ENCODE results near the gene TOR1B. TPM values are rescaled to one million over a fixed set of nuclear protein-coding genes. Genes with fewer than 3 reads are reported as not detected.

The TOR1B gene
- polyA plus RNA-seq, 1 donor from 2014 or later: 52.2 TPM

DNA sequence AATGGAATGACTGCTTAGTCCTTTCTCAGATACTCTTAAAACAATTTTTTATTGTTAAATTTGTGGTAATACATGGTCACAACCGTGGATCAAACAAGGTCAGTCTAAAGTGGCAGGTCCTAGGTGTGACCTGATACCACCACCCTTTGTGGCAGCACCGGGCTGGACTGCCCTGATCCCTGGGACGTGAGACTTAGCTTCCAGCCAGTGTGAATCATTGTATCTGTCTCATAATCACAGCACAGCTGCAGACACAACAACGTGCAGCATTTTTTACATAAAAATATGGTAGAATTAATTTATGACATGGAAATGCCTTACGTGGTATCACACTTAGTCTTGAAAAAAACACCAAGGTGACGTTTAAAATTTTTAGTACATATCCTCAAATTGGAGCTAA is 7.8 kb downstream of the TOR1B start:
- Histone ChIP-seq H3K36me3 (ENCODE audit: insufficient read depth, low read length) (peaks cover 4% of the 10 kb centered on the region), H2AFZ (ENCODE audit: low read depth, low read length) (no peak overlapping the region), H3K9ac (ENCODE audit: low read length) (no peak overlapping the region), H4K20me1 (ENCODE audit: insufficient read depth) (no peaks in the 10 kb centered on the region), H3K4me3 (ENCODE audit: low read length) (no peak overlapping the region), H3K9me3 (ENCODE audit: low read length) (no peaks in the 10 kb centered on the region), H3K27me3 (ENCODE audit: insufficient read depth, low read depth, low read length) (no peaks in the 10 kb centered on the region), H3K4me2 (ENCODE audit: low read length) (no peak overlapping the region), H3K27ac (ENCODE audit: low read length) (no peak overlapping the region), H3K79me2 (replicated peaks; ENCODE audit: insufficient read depth, low read length) (peaks cover 3% of the 10 kb centered on the region), H3F3A (ENCODE audit: insufficient read depth, low read length, poor library complexity, severe bottlenecking) (no peaks in the 10 kb centered on the region), H3K9me2 (ENCODE audit: insufficient read depth, low read length) (no peaks in the 10 kb centered on the region)
- no peak for TF ChIP-seq POLR2AphosphoS5 (IDR thresholded peaks at IDR 0.05)
- TF ChIP-seq RAD21 (conservative IDR thresholded peaks at IDR 0.05): no peak
- TF ChIP-seq TAF1 (IDR thresholded peaks at IDR 0.05; ENCODE audit: low read depth): no peak
- no peak for TF ChIP-seq EP300 (conservative IDR thresholded peaks at IDR 0.05; ENCODE audit: poor library complexity, severe bottlenecking)
- TF ChIP-seq, protein P1, sequence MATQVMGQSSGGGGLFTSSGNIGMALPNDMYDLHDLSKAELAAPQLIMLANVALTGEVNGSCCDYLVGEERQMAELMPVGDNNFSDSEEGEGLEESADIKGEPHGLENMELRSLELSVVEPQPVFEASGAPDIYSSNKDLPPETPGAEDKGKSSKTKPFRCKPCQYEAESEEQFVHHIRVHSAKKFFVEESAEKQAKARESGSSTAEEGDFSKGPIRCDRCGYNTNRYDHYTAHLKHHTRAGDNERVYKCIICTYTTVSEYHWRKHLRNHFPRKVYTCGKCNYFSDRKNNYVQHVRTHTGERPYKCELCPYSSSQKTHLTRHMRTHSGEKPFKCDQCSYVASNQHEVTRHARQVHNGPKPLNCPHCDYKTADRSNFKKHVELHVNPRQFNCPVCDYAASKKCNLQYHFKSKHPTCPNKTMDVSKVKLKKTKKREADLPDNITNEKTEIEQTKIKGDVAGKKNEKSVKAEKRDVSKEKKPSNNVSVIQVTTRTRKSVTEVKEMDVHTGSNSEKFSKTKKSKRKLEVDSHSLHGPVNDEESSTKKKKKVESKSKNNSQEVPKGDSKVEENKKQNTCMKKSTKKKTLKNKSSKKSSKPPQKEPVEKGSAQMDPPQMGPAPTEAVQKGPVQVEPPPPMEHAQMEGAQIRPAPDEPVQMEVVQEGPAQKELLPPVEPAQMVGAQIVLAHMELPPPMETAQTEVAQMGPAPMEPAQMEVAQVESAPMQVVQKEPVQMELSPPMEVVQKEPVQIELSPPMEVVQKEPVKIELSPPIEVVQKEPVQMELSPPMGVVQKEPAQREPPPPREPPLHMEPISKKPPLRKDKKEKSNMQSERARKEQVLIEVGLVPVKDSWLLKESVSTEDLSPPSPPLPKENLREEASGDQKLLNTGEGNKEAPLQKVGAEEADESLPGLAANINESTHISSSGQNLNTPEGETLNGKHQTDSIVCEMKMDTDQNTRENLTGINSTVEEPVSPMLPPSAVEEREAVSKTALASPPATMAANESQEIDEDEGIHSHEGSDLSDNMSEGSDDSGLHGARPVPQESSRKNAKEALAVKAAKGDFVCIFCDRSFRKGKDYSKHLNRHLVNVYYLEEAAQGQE (IDR thresholded peaks at IDR 0.05; ENCODE audit: borderline replicate concordance): no peak
- no peak for TF ChIP-seq SMC3 (conservative IDR thresholded peaks at IDR 0.05; ENCODE audit: poor library complexity)
- TF ChIP-seq EZH2 (IDR thresholded peaks at IDR 0.05; ENCODE audit: borderline replicate concordance, insufficient read depth, low read length, poor library complexity, severe bottlenecking): no peak
- TF ChIP-seq MXI1 (conservative IDR thresholded peaks at IDR 0.05; ENCODE audit: poor library complexity, severe bottlenecking): no peak
- TF ChIP-seq, protein P2, sequence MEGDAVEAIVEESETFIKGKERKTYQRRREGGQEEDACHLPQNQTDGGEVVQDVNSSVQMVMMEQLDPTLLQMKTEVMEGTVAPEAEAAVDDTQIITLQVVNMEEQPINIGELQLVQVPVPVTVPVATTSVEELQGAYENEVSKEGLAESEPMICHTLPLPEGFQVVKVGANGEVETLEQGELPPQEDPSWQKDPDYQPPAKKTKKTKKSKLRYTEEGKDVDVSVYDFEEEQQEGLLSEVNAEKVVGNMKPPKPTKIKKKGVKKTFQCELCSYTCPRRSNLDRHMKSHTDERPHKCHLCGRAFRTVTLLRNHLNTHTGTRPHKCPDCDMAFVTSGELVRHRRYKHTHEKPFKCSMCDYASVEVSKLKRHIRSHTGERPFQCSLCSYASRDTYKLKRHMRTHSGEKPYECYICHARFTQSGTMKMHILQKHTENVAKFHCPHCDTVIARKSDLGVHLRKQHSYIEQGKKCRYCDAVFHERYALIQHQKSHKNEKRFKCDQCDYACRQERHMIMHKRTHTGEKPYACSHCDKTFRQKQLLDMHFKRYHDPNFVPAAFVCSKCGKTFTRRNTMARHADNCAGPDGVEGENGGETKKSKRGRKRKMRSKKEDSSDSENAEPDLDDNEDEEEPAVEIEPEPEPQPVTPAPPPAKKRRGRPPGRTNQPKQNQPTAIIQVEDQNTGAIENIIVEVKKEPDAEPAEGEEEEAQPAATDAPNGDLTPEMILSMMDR (IDR thresholded peaks at IDR 0.05; ENCODE audit: poor library complexity, severe bottlenecking): no peak

DNA sequence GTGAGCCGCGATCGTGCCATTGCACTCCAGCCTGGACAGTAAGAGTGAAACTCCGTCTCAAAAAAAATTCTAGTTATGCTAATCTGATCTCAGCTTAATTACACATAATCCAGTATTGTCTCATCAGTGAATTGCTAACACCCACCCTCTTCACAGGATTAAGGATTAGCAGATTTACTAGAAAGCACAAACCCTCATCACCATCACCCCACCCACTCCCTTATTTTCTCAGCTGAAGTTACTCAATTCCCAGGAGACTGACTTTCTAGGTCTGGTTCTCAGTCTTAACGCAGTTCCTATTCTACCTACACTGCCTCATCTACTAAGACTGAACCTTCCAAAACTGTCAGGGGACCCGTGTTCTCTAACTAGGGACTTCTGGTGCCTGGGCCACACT is 9.0 kb downstream of the TOR1B start:
- Histone ChIP-seq H2AFZ (ENCODE audit: low read depth, low read length) (no peak overlapping the region), H3K27ac (ENCODE audit: low read length) (no peak overlapping the region), H3K36me3 (ENCODE audit: insufficient read depth, low read length) (peaks cover 4% of the 10 kb centered on the region), H3K9ac (ENCODE audit: low read length) (no peak overlapping the region), H3K27me3 (ENCODE audit: insufficient read depth, low read depth, low read length) (no peaks in the 10 kb centered on the region), H3K9me2 (ENCODE audit: insufficient read depth, low read length) (no peaks in the 10 kb centered on the region), H3K79me2 (replicated peaks; ENCODE audit: insufficient read depth, low read length) (peaks cover 3% of the 10 kb centered on the region), H3K4me3 (ENCODE audit: low read length) (no peak overlapping the region), H4K20me1 (ENCODE audit: insufficient read depth) (no peaks in the 10 kb centered on the region), H3F3A (ENCODE audit: insufficient read depth, low read length, poor library complexity, severe bottlenecking) (no peaks in the 10 kb centered on the region), H3K4me2 (ENCODE audit: low read length) (no peak overlapping the region), H3K9me3 (ENCODE audit: low read length) (no peaks in the 10 kb centered on the region)
- TF ChIP-seq EP300 (conservative IDR thresholded peaks at IDR 0.05; ENCODE audit: poor library complexity, severe bottlenecking) (no peak), TAF1 (IDR thresholded peaks at IDR 0.05; ENCODE audit: low read depth) (no peak), POLR2AphosphoS5 (IDR thresholded peaks at IDR 0.05) (no peak), SMC3 (conservative IDR thresholded peaks at IDR 0.05; ENCODE audit: poor library complexity) (no peak), RAD21 (conservative IDR thresholded peaks at IDR 0.05) (no peak), EZH2 (IDR thresholded peaks at IDR 0.05; ENCODE audit: borderline replicate concordance, insufficient read depth, low read length, poor library complexity, severe bottlenecking) (no peak), MXI1 (conservative IDR thresholded peaks at IDR 0.05; ENCODE audit: poor library complexity, severe bottlenecking) (no peak)
- TF ChIP-seq, protein P2 (IDR thresholded peaks at IDR 0.05; ENCODE audit: poor library complexity, severe bottlenecking): no peak
- TF ChIP-seq, protein P1 (IDR thresholded peaks at IDR 0.05; ENCODE audit: borderline replicate concordance): no peak
